Liver (tissue), 9 donors: ENCODE results near the gene DPP7. TPM values are rescaled to one million over a fixed set of nuclear protein-coding genes. Genes with fewer than 3 reads are reported as not detected.

Experiments used
- DNase-seq: peaks from one replicate; pipeline ENCODE4 v3.0.0-alpha.2; 2017; ENCODE audit warnings: low spot score
- H3K27ac ChIP-seq, 2 donors: one replicate each; pipeline ENCODE4 v1.7.0; 2013; ENCODE audit warnings: inconsistent platforms in 2 of 2, low read length in 2 of 2, control low read depth in 1 of 2, low read depth in 1 of 2, mild to moderate bottlenecking in 1 of 2
- H3K27me3 ChIP-seq, 4 donors: one replicate each; pipeline versions ENCODE4 v1.6.1 to v1.7.0; 2013; ENCODE audit warnings: low read length in 3 of 4, inconsistent platforms in 1 of 4, mild to moderate bottlenecking in 1 of 4, moderate library complexity in 1 of 4; ENCODE audit not compliant: control insufficient read depth in 4 of 4, insufficient read depth in 4 of 4
- H3K36me3 ChIP-seq, 4 donors: one replicate each; pipeline versions ENCODE4 v1.6.1 to v1.7.0; 2013; ENCODE audit warnings: low read length in 3 of 4, mild to moderate bottlenecking in 3 of 4, low read depth in 1 of 4, moderate library complexity in 1 of 4; ENCODE audit not compliant: control insufficient read depth in 4 of 4, insufficient read depth in 3 of 4
- H3K4me1 ChIP-seq, 4 donors: one replicate each; pipeline versions ENCODE4 v1.6.1 to v1.7.0; 2013; ENCODE audit warnings: low read length in 3 of 4, mild to moderate bottlenecking in 3 of 4, moderate library complexity in 1 of 4; ENCODE audit not compliant: control insufficient read depth in 4 of 4, insufficient read depth in 4 of 4
- H3K4me3 ChIP-seq, 3 donors: one replicate each; pipeline versions ENCODE4 v1.6.1 to v1.7.0; 2013; ENCODE audit warnings: low read length in 3 of 3, control low read depth in 1 of 3, low read depth in 1 of 3, mild to moderate bottlenecking in 1 of 3
- H3K9ac ChIP-seq, 2 donors: one replicate each; pipeline ENCODE4 v1.7.0; 2013; ENCODE audit warnings: low read length in 2 of 2, mild to moderate bottlenecking in 2 of 2, moderate library complexity in 2 of 2, control low read depth in 1 of 2, low read depth in 1 of 2
- H3K9me3 ChIP-seq, 4 donors: one replicate each; pipeline versions ENCODE4 v1.6.1 to v1.7.0; 2013; ENCODE audit warnings: low read length in 3 of 4; ENCODE audit not compliant: control insufficient read depth in 4 of 4
- CTCF ChIP-seq: fragments of 150-350 bp; IDR thresholded peaks from 2 replicates; pipeline ENCODE4 v1.5.1; 2017; ENCODE audit warnings: improper control_type of control experiment, low read depth, low read length; ENCODE audit not compliant: missing input control
- FOXA2 ChIP-seq: IDR thresholded peaks from 2 replicates; pipeline ENCODE4 v1.6.1; 2016; ENCODE audit warnings: antibody characterized with exemption
- GABPA ChIP-seq, 2 donors: IDR thresholded peaks in 1 of 2; conservative IDR thresholded peaks in 1 of 2; 2 replicates each; pipeline ENCODE4 v1.6.1; 2016; ENCODE audit warnings: antibody characterized with exemption in 2 of 2, mild to moderate bottlenecking in 1 of 2, moderate library complexity in 1 of 2
- HNF4A ChIP-seq, 2 donors: conservative IDR thresholded peaks; 2 replicates each; pipeline ENCODE4 v1.6.1; 2016; ENCODE audit warnings: antibody characterized with exemption in 2 of 2, mild to moderate bottlenecking in 2 of 2
- HNF4G ChIP-seq: IDR thresholded peaks from 2 replicates; pipeline ENCODE4 v1.6.1; 2016; ENCODE audit warnings: antibody characterized with exemption
- JUND ChIP-seq, 2 donors: IDR thresholded peaks; 2 replicates each; pipeline ENCODE4 v1.6.1; 2016; ENCODE audit warnings: antibody characterized with exemption in 2 of 2
- MAX ChIP-seq: IDR thresholded peaks from 2 replicates; pipeline ENCODE4 v1.6.1; 2016; ENCODE audit warnings: antibody characterized with exemption
- NR2F2 ChIP-seq: IDR thresholded peaks from 2 replicates; pipeline ENCODE4 v1.6.1; 2016; ENCODE audit warnings: antibody characterized with exemption
- RAD21 ChIP-seq, 2 donors: IDR thresholded peaks; 2 replicates each; pipeline ENCODE4 v1.6.1; 2016; ENCODE audit warnings: antibody characterized with exemption in 2 of 2, mild to moderate bottlenecking in 2 of 2
- TAF1 ChIP-seq: conservative IDR thresholded peaks from 2 replicates; pipeline ENCODE4 v1.6.1; 2016; ENCODE audit warnings: antibody characterized with exemption, mild to moderate bottlenecking
- YY1 ChIP-seq: IDR thresholded peaks from 2 replicates; pipeline ENCODE4 v1.6.1; 2016; ENCODE audit warnings: antibody characterized with exemption, mild to moderate bottlenecking
- WGBS: extraction: QIAGEN DNeasy Blood & Tissue Kit; methylation state at CpG from one replicate; pipeline ENCODE4 v1.1.7; 2013; 5-methylcytosine and 5-hydroxymethylcytosine counted together
- polyA plus RNA-seq, 2 donors: library from polyadenylated mRNA; stranded (reverse) in 1 of 2; unstranded in 1 of 2; fragments of 200-250 nt in 1 of 2; fragments of >200 nt in 1 of 2; fragmentation: Nextera tagmentation in 1 of 2; extraction: Ambion mirVana in 1 of 2; gene quantifications; one replicate each; pipeline versions ENCODE4 v1.2.1 to v1.2.3, GENCODE V29; 2013 to 2015
- total RNA-seq, 2 donors: library from RNA; depleted of rRNA; stranded (reverse); fragments of >200 nt; gene quantifications; one replicate each; pipeline ENCODE4 v1.2.3, GENCODE V29; 2014
- TF ChIP-seq, protein P1 (sequence below): IDR thresholded peaks from 2 replicates; pipeline ENCODE4 v1.6.1; 2016; ENCODE audit warnings: antibody characterized with exemption
- TF ChIP-seq, protein P2 (sequence below): IDR thresholded peaks from 2 replicates; pipeline ENCODE4 v1.6.1; 2016; ENCODE audit warnings: antibody characterized with exemption, mild to moderate bottlenecking
- donor health status: healthy.
- donor health status: healthy.
- donor health status: healthy.
- donor health status: healthy.
- donor health status: healthy.

The DPP7 gene
- total and polyA plus RNA-seq, 4 donors: 25.0 to 71.1 (median 50.7) TPM

DNA sequence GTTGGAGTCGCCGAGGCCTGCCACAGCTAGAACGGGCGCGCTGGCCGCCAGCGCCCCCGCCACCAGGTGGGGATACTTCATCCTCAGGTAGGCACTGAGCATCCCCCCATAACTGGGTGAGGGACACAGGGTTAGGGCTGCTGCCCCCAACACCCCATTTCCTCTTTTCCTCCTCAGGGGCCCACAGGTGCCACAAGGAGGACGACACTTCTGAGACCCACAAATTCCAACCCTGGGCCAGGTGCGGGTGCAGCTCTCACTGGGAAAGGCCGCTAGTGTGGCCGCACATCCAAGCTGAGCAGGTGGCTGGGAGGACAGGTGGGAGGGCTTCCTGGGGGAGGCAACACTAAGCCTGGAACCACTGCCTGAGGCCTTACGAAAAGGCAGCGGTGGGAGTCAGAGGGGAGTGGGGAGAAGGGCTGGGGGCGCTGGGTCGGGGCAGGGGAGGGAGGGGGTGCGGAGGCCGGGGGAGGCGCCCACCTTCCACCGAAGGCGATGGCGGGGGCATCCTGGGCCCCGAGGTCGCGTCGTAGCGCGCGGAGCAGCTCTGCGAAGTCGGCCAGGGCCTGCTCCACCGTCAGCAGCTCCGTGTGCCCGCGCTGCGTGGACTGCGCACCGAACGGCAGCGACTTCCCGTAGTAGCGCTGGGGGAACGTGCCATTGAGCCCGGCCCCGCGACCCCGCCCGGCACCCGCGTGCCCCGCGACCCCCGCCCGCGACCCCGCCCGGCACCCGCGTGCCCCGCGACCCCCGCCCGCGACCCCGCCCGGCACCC is 961 bp downstream of the DPP7 start:
- peak overlapping the region in 1 of 3 donors; percentile 75 for H3K4me3 ChIP-seq
- H3K9ac ChIP-seq: no peak overlapping the region
- H3K27me3 ChIP-seq: no peaks in the 10 kb centered on the region
- DNase-seq: no peak
- H3K9me3 ChIP-seq: no peaks in the 10 kb centered on the region
- WGBS: 50% methylated on average over 66 of the region's 66 CpGs
- peaks cover 0 to 7% (median 5%) of the 10 kb centered on the region in 4 donors for H3K36me3 ChIP-seq
- no peak for TF ChIP-seq TAF1
- no peak for TF ChIP-seq RAD21 (IDR thresholded peaks at IDR 0.05)
- TF ChIP-seq GABPA (IDR thresholded peaks at IDR 0.05 in 1 of 2, conservative IDR thresholded peaks at IDR 0.05 in 1 of 2): no peak
- TF ChIP-seq NR2F2: no peak
- no peak for TF ChIP-seq HNF4G
- no peak for TF ChIP-seq CTCF
- no peak for TF ChIP-seq MAX
- H3K4me1 ChIP-seq: peaks cover 4 to 7% (median 5%) of the 10 kb centered on the region in 4 donors
- H3K27ac ChIP-seq: no peak overlapping the region

DNA sequence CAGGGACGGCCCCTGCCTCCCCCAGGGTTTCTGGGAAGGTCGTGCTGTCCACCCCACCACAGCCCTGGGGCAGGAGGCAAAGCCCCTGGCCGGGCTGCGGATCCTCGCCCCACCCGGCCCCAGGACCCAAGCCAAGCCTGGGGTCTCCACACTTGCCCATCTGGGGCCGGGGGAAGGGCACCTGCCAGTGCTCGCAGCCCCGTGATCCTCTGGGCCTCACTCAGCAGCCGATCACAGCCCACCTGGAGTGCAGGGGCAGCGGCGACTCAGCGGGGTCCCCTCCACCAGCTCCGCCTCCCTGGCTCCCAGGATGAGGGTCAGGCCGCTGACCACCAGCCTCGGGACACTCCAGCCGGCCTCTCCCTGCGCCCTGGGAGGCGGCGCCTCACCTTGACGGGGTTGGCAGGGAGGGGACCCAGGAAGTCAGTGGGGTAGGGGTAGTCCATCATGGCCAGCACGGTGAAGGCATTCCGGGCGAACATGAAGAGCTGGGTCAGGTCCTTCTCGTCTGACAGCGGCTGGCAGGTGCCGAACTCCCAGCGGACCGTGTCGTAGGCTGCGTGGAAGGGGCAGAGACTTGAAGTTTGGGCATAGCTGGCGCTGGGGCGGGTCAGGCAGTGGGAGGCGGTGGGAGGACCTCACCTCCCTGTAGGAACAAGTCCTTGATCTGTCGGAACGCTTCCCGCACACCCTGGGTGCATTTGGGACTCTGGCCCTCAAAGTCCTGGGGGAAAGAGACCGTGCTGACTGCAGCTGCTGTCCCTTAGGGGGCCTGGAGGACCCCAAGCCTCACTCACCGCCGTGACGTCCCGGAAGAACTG is 1.8 kb downstream of the DPP7 start:
- Histone ChIP-seq H3K4me1 (peaks cover 4 to 7% (median 5%) of the 10 kb centered on the region in 4 donors), H3K4me3 (no peak overlapping the region), H3K36me3 (peaks cover under 1 to 12% (median 6%) of the 10 kb centered on the region in 4 donors), H3K9me3 (no peaks in the 10 kb centered on the region), H3K9ac (no peak overlapping the region), H3K27ac (no peak overlapping the region), H3K27me3 (no peaks in the 10 kb centered on the region)
- DNase-seq: no peak
- 97% methylated on average over 42 of the region's 42 CpGs for WGBS
- TF ChIP-seq JUND (IDR thresholded peaks at IDR 0.05) (no peak), MAX (no peak), CTCF (no peak), YY1 (no peak), FOXA2 (no peak), HNF4A (conservative IDR thresholded peaks at IDR 0.05) (no peak), GABPA (IDR thresholded peaks at IDR 0.05 in 1 of 2, conservative IDR thresholded peaks at IDR 0.05 in 1 of 2) (no peak)
- TF ChIP-seq, protein P1, sequence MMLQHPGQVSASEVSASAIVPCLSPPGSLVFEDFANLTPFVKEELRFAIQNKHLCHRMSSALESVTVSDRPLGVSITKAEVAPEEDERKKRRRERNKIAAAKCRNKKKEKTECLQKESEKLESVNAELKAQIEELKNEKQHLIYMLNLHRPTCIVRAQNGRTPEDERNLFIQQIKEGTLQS: no peak
- TF ChIP-seq, protein P2, sequence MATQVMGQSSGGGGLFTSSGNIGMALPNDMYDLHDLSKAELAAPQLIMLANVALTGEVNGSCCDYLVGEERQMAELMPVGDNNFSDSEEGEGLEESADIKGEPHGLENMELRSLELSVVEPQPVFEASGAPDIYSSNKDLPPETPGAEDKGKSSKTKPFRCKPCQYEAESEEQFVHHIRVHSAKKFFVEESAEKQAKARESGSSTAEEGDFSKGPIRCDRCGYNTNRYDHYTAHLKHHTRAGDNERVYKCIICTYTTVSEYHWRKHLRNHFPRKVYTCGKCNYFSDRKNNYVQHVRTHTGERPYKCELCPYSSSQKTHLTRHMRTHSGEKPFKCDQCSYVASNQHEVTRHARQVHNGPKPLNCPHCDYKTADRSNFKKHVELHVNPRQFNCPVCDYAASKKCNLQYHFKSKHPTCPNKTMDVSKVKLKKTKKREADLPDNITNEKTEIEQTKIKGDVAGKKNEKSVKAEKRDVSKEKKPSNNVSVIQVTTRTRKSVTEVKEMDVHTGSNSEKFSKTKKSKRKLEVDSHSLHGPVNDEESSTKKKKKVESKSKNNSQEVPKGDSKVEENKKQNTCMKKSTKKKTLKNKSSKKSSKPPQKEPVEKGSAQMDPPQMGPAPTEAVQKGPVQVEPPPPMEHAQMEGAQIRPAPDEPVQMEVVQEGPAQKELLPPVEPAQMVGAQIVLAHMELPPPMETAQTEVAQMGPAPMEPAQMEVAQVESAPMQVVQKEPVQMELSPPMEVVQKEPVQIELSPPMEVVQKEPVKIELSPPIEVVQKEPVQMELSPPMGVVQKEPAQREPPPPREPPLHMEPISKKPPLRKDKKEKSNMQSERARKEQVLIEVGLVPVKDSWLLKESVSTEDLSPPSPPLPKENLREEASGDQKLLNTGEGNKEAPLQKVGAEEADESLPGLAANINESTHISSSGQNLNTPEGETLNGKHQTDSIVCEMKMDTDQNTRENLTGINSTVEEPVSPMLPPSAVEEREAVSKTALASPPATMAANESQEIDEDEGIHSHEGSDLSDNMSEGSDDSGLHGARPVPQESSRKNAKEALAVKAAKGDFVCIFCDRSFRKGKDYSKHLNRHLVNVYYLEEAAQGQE: no peak
